T-helper 1 cell treated with Interleukin-12 subunit alpha and Interleukin-12 subunit beta and Interleukin-4 antibody, amounts not matched to agents 30 μg/mL and 1 μg/mL, for 36 hours (primary cell): ENCODE results near the gene CCDC177.

Source experiments
- H3K27ac Mint-ChIP-seq: one replicate; pipeline ENCODE4 v1.8.0; 2021; ENCODE audit warnings: mild to moderate bottlenecking, mixed read lengths
- H3K27me3 Mint-ChIP-seq: one replicate; pipeline ENCODE4 v1.8.0; 2021; ENCODE audit warnings: low read depth, mixed read lengths
- H3K36me3 Mint-ChIP-seq: one replicate; pipeline ENCODE4 v1.8.0; 2021; ENCODE audit warnings: low read depth, mixed read lengths
- H3K4me1 Mint-ChIP-seq: one replicate; pipeline ENCODE4 v1.8.0; 2021; ENCODE audit warnings: low read depth, mixed read lengths
- H3K4me3 Mint-ChIP-seq: one replicate; pipeline ENCODE4 v1.8.0; 2021; ENCODE audit warnings: mild to moderate bottlenecking, moderate library complexity, mixed read lengths
- H3K9me3 Mint-ChIP-seq: one replicate; pipeline ENCODE4 v1.8.0; 2021; ENCODE audit warnings: mixed read lengths

CCDC177 gene

DNA sequence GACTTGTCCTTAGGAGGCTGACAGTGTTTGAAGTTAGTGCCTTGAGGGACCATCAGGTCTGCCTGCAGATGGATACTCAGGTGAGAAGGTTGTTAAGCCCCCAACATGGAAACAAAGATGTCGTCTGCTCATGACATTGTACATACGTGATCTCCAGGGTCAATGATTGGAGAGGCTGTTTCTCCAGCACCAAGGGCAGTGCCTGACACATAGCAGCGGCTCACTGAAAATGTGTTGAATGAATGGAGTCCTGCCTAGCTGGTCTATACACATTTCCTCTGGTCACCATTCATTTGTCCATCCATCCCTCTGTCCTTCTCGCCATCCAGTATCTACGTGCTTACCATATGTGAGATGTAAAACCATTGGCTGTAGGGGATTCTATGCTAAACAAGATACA is 7.1 kb downstream of the CCDC177 start:
- Mint-ChIP-seq H3K4me3 (no peak overlapping the region), H3K27ac (no peak overlapping the region), H3K36me3 (no peaks in the 10 kb centered on the region), H3K4me1 (no peaks in the 10 kb centered on the region), H3K9me3 (no peaks in the 10 kb centered on the region), H3K27me3 (peaks cover 72% of the 10 kb centered on the region)

DNA sequence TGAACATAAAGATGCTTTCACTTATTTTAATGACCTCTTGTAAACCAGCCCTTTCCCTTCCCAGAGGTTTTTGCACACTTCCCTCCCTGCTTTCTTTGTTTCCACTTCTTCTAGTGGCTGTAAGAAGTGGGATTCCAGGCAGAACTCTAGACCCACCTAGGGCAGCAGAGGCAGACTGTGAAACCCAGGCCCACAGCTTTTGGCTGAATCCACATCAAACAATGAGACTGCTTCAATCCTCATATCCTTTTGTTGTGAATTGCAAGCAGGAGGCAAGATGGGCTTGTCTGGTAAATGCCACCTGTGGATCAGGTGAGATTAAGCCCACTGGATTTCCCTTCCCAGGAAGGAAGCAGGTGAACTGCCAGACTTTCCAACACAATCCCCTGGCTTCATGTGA is 12.8 kb downstream of the CCDC177 start:
- no peak overlapping the region for H3K4me3 Mint-ChIP-seq
- H3K36me3 Mint-ChIP-seq: no peaks in the 10 kb centered on the region
- peaks cover 74% of the 10 kb centered on the region for H3K27me3 Mint-ChIP-seq
- no peaks in the 10 kb centered on the region for H3K4me1 Mint-ChIP-seq
- no peak overlapping the region for H3K27ac Mint-ChIP-seq
- H3K9me3 Mint-ChIP-seq: no peaks in the 10 kb centered on the region

DNA sequence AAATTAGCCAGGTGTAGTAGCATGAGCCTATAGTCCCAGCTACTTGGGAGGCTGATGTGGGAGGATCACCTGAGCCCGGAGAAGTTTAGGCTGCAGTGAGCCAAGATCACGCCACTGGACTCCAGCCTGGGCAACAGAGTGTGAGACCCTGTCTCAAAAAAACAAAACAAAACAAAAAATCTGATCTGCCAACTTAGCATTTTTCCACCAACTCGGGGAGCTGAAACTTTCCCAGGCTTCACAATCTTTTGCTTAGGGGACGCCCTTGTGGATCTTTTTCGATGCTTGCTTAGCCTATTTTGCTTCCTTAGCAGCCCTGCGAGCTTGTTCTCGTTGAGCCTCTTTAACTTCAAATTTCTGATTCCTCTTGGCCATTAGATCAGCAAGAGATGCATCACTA is 13.8 kb downstream of the CCDC177 start:
- no peaks in the 10 kb centered on the region for H3K36me3 Mint-ChIP-seq

DNA sequence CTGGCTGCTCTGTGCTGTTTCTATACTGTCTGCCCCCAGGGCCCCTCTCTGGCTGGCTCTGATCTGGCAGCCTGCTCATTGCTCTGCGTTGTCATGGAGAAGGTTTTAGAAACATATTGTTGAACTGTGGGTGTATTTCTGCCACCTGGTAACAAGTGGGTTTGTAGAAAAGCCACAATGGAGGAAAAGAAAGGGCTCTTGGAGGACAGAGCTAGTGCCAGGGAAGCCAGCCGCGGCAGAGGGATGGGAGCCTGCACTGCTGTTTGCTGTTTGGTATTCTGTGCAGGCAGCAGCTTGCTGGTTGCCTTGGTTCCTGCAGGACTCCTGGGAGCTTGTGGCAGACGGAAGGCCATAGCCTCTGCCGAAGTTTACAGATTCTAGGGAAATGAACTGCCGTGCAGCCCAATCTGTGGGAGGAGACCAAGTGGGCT is 15.1 kb downstream of the CCDC177 start:
- no peak overlapping the region for H3K27ac Mint-ChIP-seq
- H3K9me3 Mint-ChIP-seq: no peaks in the 10 kb centered on the region
- no peaks in the 10 kb centered on the region for H3K36me3 Mint-ChIP-seq
- H3K4me3 Mint-ChIP-seq: no peak overlapping the region
- H3K27me3 Mint-ChIP-seq: peaks cover 51% of the 10 kb centered on the region
- H3K4me1 Mint-ChIP-seq: no peaks in the 10 kb centered on the region

More for the DNA sequence above, 13.8 kb downstream of the CCDC177 start:
- Mint-ChIP-seq H3K4me3 (no peak overlapping the region), H3K27me3 (peaks cover 63% of the 10 kb centered on the region), H3K4me1 (no peaks in the 10 kb centered on the region), H3K27ac (no peak overlapping the region), H3K9me3 (no peaks in the 10 kb centered on the region)

DNA sequence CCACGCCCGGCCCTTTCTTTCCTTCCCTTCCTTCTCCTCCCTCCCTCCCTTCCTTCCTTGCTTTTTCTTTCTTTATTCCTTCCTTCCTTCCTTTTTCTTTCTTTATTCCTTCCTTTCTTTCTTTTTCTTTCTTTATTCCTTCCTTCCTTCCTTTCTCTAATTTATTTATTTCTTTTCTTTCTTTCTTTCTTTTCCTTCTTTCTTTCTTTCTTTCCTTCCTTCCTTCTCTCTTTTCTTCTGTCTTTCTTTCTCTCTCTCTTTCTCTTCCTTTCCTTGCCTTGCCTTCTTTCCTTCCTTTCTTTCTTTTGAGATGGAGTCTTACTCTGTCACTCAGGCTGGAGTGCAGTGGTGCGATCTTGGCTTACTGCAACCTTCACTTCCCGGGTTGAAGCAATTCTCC is 15.9 kb downstream of the CCDC177 start:
- no peaks in the 10 kb centered on the region for H3K4me1 Mint-ChIP-seq
- H3K9me3 Mint-ChIP-seq: no peaks in the 10 kb centered on the region
- no peaks in the 10 kb centered on the region for H3K36me3 Mint-ChIP-seq
- peaks cover 50% of the 10 kb centered on the region for H3K27me3 Mint-ChIP-seq
- H3K4me3 Mint-ChIP-seq: no peak overlapping the region
- H3K27ac Mint-ChIP-seq: no peak overlapping the region

DNA sequence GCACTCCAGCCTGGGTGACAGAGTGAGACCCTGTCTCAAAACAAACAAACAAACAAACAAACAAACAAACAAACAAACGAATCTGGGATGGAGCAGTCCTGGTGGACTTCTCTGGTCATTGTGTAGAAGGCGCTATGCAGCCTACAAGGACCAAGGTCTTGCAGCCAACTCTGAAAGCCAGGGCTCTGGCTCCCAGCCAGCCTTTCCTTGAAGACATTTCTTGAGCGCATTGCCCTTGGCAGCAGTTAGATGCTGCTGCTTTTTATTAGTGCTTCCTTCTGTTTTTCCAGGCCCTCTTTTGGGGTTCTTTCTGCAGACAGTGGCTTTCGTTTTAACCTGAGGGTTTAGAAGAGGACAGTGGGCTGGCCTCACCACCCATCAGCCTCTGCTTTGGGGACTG is 20.2 kb downstream of the CCDC177 start:
- H3K27me3 Mint-ChIP-seq: peaks cover 18% of the 10 kb centered on the region
- no peaks in the 10 kb centered on the region for H3K9me3 Mint-ChIP-seq
- H3K27ac Mint-ChIP-seq: no peak overlapping the region
- no peaks in the 10 kb centered on the region for H3K36me3 Mint-ChIP-seq
- no peak overlapping the region for H3K4me3 Mint-ChIP-seq
- H3K4me1 Mint-ChIP-seq: no peaks in the 10 kb centered on the region

DNA sequence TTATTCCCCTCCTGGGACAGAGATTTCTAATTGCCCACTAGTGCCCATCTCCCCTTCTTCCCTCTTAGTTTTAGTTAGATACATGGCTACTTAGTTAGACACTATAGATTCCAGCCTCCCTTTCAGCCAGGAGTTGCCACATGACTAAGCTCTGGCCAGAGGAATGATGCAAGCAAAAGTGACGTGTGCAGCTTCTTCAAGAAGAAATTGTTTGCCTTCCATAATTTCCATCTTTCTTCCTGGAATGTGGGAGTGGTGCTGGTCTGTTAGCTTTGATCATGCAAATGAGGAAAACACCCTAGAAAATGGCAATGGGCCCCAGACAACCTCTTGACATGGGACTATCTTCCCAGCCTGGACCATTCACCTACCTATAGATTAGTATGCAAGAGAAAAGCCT is 21.4 kb downstream of the CCDC177 start:
- Mint-ChIP-seq H3K4me1 (no peaks in the 10 kb centered on the region), H3K9me3 (no peaks in the 10 kb centered on the region), H3K4me3 (no peak overlapping the region), H3K27ac (no peak overlapping the region), H3K36me3 (no peaks in the 10 kb centered on the region), H3K27me3 (peaks cover 17% of the 10 kb centered on the region)

DNA sequence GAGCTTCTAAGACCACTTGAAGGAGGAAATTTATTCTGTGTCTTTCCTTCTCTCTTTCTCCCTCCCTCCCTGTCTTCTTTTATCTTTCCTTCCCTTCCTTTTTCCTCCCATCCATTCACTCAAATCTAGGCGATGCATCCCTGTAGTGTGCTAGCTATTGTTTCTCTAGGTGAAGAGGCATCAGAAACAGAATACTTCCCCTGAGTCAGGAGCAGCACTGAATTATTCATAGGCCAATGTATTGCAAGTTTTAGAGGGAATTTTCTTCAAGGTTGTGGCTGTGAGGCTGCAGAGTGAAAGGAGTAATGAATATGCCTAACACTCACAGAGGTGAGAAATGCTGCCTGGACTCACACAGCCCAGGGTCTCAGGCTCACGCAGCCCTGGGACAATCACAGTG is 23.2 kb downstream of the CCDC177 start:
- Mint-ChIP-seq H3K4me1 (no peaks in the 10 kb centered on the region), H3K36me3 (no peaks in the 10 kb centered on the region), H3K27ac (no peak overlapping the region), H3K27me3 (peaks cover 24% of the 10 kb centered on the region), H3K4me3 (no peak overlapping the region), H3K9me3 (no peaks in the 10 kb centered on the region)

DNA sequence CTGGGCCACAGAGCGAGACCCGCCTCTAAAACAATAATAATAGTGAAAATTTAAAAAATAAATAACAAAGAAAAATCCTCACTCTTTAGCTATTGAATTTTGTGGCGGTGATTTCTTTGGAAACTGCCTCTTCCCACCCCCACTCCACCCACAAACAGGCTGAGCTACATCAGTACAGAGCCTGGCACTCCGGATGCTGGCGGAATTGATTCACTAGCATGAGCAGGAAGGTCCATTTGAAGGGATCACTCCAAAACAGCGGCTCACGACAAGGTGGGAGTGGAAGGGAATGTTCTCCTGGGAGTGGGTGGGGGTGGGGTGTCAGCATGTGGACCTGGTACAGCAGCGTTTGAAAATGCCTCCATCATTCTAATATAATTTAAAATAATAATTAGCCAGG is 26.1 kb downstream of the CCDC177 start:
- Mint-ChIP-seq H3K36me3 (no peaks in the 10 kb centered on the region), H3K4me3 (no peak overlapping the region), H3K27me3 (peaks cover 38% of the 10 kb centered on the region), H3K27ac (no peak overlapping the region), H3K9me3 (no peaks in the 10 kb centered on the region), H3K4me1 (peaks cover 11% of the 10 kb centered on the region)

DNA sequence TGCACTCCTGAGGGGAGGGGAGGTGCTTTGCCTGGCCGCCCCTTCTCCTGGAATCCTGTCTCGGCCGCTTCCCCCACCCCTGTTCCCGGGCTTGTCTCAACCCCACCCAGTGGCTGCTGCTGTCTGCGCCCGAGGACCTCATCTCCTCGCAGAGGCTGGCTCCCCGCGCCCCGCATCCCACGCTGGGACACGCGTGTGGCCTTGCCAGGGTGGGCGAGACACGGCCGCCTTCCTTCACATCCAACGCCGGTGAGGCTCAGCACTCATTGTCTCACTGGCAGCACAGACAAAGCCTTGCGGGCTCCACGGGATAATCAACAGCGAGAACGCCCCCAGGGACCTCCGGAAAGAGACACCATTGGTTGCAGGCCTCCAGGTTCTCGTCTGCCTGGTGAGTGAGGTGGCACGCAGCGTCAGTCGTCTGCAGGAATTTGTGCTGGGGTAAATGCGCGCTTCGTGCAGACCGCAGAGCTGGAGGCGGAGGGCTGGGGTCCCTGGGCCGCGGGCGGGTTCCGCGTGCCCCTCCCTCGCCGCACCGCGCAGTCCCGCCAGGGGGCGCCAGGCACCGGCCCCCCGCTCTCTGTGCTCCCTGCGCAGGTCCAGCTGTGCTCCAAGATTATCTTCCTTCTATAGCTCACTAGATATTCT is 26.8 kb downstream of the CCDC177 start:
- Mint-ChIP-seq H3K4me1 (peaks cover 16% of the 10 kb centered on the region), H3K27ac (no peak overlapping the region), H3K4me3 (no peak overlapping the region), H3K36me3 (no peaks in the 10 kb centered on the region), H3K27me3 (peaks cover 38% of the 10 kb centered on the region), H3K9me3 (no peaks in the 10 kb centered on the region)

DNA sequence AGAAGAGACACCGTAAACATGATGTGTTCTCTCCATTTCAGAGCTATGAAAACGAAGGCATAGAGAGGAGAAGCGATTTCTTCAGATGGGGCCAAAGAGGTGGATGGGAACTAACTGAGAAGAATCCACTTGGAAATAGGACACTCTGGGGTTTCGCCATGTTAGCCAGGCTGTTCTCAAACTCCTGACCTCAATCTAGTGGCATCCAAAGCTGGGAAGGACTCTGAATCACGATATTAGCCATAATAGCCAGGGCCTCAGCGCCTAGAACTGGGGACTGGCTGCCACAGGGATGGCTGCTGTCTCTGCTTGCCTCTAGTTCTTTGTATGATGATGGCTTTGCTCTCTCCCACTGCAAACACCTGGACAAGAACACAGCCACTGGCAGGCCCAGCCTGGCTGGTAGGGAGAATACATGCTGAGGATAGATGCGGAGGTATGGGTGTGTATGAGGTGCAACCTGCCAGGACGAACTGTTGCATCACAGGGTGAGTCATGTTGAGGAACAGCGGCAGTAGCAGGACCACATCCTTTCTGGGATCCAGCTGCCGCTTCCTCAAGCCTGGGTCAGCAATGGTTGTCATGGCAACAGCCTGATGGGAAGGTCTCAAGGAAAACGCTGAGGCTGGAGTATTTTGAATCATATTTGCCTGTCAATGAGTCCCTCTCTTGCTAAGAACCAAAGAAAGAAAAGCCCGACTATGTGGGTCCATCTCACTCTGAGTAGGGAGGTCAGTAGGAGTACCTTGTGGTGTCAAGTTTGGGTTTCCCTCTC is 31.1 kb downstream of the CCDC177 start:
- H3K4me1 Mint-ChIP-seq: peaks cover 20% of the 10 kb centered on the region
- H3K27me3 Mint-ChIP-seq: peaks cover 27% of the 10 kb centered on the region
- H3K4me3 Mint-ChIP-seq: no peak overlapping the region
- H3K27ac Mint-ChIP-seq: peak overlapping the region; percentile 27
- H3K9me3 Mint-ChIP-seq: no peaks in the 10 kb centered on the region
- no peaks in the 10 kb centered on the region for H3K36me3 Mint-ChIP-seq

DNA sequence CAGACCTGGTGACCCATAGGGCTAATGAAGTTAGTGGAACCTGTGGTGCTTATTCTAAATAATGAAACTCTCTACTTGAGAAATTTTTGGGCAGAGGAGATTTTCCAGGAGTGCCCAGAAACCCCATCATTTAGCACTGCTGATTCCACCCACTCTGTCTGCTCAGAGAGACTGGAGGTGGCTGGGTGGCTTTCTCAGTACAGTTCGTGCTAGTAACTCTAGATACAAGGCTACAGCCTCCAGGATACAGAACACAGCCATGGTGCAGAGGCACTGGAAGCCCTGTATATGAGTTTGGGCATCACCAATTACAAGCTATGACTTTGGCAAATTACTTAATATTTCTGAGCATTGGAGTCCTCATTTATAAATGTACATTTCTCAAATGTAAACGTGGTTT is 32.4 kb downstream of the CCDC177 start:
- Mint-ChIP-seq H3K36me3 (no peaks in the 10 kb centered on the region), H3K27me3 (peaks cover 35% of the 10 kb centered on the region), H3K4me1 (peaks cover 20% of the 10 kb centered on the region), H3K9me3 (no peaks in the 10 kb centered on the region), H3K4me3 (no peak overlapping the region), H3K27ac (no peak overlapping the region)

DNA sequence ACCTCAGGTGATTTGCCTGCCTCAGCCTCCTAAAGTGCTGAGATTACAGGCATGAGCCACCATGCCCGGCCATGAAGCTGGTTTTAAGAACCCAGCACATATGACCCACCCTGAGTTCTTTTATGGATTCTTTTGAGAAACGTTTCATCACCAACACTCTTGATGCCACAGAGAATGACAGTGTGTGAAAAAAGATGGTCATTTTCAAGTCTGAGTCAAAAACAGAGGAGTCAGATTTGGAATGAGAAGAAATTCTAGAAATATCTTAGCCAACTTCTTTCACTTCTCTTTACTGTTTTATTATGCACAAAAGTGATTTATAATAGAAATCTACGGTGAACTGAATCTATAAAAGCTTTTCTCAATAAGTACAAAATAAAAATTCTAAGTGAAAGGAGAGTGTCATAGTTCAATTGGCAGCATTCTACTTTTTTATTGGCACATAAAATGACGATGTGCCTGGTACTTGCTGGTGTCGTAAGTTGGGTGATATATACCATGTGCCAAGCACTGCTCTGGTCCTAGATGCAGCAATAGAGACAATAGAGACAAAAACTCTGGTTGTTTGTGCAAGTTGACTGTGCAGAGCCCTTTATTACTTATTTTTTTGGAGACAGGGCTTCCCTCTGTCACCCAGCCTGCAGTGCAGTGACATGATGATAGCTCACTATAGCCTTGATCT is 33.9 kb downstream of the CCDC177 start:
- peaks cover 35% of the 10 kb centered on the region for H3K27me3 Mint-ChIP-seq
- no peaks in the 10 kb centered on the region for H3K36me3 Mint-ChIP-seq
- no peak overlapping the region for H3K27ac Mint-ChIP-seq
- no peak overlapping the region for H3K4me3 Mint-ChIP-seq
- H3K9me3 Mint-ChIP-seq: no peaks in the 10 kb centered on the region
- peaks cover 20% of the 10 kb centered on the region for H3K4me1 Mint-ChIP-seq

DNA sequence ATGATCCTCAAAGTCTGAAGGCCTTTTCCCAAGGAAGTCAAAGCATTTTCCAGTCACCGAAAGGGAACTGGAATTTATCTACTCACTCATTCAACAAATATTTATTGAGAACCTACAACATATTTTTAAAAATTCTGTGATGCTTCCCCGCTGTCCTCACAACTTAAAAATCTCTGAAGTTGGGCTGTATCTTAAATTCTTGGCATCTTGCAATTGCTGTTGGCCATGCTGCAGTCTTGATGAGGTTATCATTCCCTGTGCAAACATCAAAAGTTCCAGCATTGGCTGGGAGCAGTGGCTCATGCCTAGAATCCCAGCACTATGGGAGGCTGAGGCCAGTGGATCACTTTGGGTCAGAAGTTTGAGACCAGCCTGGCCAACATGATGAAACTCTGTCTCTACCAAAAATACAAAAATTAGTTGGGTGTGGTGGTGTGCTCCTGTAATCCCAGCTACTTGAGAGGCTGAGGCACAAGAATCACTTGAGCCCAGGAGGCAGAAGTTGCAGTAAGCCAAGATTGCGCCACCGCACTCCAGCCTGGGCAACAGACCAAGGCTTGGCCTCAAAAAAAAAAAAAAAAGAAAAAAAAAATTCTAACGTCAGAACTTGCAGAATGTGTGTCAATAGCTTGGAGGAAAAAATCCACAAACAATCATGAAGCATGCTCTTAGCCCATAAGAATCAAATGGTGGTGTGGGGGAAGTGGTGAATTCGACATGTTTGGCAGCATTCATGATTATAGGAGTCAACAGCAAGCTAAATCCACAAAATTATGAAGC is 34.9 kb downstream of the CCDC177 start:
- Mint-ChIP-seq H3K36me3 (no peaks in the 10 kb centered on the region), H3K27ac (no peak overlapping the region), H3K9me3 (no peaks in the 10 kb centered on the region), H3K27me3 (peaks cover 44% of the 10 kb centered on the region), H3K4me3 (no peak overlapping the region), H3K4me1 (peaks cover 20% of the 10 kb centered on the region)
